HG02588 (cell line): Measurements from ENCODE around the gene MBD3.
A peak's percentile ranks its signal among the peaks of the same experiment; 100 is the strongest.
"Not testable (repeated sequence)": the region's sequence is repeated elsewhere in the genome, so short reads cannot be mapped to it uniquely, and the experiment has no call there.

Experiments
- ATAC-seq: cut with Tn5 transposase; IDR thresholded peaks from one replicate; pipeline ENCODE4 v1.9.1; 2021; ENCODE audit warnings: mild to moderate bottlenecking, moderate library complexity; ENCODE audit not compliant: unreplicated experiment

MBD3 gene, protein sequence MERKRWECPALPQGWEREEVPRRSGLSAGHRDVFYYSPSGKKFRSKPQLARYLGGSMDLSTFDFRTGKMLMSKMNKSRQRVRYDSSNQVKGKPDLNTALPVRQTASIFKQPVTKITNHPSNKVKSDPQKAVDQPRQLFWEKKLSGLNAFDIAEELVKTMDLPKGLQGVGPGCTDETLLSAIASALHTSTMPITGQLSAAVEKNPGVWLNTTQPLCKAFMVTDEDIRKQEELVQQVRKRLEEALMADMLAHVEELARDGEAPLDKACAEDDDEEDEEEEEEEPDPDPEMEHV

DNA sequence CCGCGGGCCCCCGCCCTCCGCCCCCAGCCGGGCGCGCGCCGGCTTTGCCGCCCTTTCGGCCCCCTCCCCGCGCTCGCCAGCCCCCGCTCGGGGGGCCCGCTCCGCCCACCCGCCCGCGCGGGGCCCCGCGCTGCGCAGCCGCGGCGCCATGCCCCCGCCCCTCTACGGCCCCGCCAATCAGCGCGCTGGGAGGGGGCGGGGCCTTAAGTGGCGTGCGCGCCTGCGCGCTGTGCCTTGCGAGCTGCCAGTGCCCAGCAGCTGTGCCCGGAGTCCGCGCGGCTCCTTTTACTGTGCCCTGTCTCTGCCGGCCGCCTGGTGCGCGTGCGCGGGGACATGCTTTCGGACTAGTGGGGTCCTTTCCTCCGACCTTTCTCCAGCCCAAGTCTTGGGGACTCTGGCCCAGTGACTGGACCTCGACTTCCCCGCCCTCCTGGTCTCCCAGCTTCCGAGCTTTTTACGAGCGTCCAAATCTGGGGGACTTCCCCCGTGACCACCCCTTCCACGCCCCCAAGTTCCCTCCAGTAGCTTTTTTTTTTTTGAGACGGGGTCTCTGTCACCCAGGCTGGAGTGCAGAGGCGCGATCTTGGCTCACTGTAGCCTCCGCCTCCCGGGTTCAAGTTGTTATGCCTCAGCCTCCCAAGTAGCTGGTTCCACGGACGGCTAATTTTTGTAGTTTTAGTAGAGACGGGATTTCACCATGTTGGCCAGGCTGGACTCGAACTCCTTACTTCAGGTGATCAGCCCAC lies at the start of gene MBD3:
TSS of gene MBD3 (minus strand) at position 111 of the 746 bp plus-strand sequence. CDS start 234 bp downstream, outside the sequence.
- peak; percentile 65 for ATAC-seq

DNA sequence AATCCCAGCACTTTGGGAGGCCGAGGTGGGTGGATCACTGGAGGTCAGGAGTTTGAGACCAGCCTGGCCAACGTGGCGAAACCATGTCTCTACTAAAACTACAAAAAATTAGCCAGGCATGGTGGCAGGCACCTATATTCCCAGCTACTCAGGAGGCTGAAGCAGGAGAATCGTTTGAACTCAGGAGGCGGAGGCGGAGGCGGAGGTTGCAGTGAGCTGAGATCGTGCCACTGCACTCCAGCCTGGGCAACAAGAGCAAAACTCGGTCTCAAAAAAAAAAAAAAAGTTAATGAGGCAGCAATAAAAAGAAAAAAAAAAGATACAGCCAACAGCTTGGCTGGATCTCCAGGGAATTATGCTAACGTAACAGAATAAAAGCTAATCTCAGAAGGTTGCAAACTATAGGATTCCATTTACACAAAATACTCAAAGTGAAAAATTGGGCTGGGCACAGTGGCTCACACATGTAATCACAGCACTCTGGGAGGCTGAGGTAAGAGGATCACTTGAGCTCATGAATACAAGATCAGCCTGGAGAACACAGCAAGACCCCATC lies 48.3 kb upstream of the MBD3 start:
- not testable (repeated sequence) for ATAC-seq

DNA sequence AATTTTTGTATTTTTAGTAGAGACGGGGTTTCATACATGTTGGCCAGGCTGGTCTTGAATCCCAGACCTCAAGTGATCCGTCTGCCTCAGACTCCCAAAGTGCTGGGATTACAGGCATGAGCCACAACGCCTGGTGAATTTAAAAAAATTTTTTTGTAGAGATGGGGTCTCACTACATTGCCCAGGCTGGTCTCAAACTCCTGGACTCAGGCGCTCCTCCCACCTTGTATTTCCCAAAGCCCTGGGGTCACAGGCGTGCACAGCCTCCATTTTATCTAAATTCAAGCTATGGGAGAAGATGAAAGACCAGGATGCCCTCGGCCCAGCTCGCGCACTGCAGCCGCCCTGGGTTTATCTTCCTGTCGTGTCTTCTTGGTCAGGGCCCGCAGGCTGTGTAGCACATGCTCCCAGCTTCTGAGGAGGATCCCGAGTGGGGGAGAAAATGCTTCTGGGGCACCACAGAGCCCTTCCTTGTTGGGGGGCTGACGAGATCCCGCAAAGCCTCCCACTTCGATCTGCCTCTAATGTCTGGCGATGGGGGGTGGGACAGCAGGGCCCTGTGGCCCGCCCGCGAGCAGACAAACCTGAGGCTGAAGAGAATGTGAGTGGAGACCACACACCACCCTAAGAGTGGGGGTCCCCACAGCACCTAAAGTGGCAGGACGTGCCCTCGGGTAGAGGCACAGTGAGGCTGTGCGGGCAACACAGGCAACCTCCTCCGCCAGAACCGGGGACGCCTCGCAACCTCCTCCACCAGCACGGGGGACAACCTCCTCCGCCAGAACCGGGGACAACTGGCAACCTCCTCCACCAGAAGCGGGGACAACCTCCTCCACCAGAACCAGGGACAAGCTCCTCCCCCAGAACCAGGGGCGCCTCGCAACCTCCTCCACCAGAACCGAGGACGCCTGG lies 43.9 kb upstream of the MBD3 start:
- ATAC-seq: no peak

DNA sequence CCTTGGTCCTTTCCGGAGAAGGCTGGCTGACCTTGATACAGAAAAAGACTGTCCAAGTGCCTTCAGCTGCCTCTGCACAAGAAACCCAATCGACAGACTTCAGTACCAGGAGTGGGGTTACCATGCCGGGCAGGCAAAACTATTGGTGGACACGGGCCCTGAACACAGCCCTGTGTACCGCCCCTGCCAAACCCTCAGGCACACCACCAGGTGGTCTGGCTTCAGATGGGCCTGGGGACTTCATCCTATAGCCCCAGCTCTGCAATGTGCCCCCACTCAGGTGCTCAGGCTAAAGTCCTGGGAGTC lies 42.2 kb upstream of the MBD3 start:
- no peak for ATAC-seq

DNA sequence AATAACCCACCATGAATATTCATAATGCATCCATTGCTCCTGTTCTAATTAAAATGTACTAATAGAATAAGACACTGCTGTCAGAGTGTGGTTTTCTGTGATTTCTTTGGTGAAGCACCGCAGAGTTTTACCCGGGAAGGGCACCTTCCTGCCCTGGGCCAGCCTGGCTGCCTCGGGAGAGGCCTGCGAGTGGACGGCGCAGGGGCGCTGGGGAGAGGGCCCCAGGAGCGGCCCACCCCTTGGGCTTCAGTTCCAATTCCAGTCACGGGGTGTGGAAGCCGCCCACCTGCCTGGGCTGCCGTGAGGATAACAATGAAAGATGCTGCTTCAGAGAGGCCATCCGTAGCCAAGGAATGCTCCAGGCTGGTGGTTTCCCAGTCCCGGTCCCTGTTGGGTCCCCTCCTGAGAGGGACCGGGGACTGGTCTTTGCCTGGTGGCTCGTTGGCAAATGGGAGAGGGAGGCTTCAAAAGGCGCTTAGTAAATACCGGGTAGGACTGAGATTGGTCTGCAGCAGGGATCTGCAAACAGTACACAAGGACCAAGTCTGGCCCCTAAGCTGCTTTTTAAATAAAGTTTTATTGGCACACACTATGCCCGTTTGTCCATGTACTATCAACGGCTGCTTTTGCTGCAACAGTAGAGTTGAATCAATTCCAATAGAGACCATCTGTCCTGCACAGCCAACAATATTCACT lies 41.7 kb upstream of the MBD3 start:
- ATAC-seq: no peak

DNA sequence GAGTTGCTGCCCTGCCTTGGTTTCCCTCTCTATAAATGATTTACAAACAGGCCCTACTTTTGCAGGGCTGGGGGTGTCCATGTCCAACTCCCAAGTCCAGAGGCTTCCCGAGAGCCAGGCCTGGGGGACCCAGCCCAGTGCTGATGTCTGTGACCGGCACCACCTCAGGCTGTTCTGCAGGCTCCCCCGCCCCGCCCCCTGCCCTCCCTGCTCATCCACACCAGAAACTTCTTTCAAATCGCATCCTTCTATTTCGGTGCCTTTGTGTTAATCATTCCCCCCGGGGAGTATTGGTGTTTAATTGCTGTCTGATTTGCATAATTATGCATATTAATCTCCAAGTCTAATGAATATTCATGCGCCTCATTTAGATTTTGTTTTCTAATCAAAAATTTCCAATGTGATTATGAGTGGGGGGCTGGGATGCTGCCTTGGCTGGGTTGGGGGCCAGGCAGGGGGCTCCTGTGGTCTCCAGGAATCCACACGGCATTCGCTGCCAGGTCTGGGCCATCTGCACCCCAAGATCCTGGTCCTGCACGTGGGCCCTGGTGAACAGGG lies 40.7 kb upstream of the MBD3 start:
- no peak for ATAC-seq

DNA sequence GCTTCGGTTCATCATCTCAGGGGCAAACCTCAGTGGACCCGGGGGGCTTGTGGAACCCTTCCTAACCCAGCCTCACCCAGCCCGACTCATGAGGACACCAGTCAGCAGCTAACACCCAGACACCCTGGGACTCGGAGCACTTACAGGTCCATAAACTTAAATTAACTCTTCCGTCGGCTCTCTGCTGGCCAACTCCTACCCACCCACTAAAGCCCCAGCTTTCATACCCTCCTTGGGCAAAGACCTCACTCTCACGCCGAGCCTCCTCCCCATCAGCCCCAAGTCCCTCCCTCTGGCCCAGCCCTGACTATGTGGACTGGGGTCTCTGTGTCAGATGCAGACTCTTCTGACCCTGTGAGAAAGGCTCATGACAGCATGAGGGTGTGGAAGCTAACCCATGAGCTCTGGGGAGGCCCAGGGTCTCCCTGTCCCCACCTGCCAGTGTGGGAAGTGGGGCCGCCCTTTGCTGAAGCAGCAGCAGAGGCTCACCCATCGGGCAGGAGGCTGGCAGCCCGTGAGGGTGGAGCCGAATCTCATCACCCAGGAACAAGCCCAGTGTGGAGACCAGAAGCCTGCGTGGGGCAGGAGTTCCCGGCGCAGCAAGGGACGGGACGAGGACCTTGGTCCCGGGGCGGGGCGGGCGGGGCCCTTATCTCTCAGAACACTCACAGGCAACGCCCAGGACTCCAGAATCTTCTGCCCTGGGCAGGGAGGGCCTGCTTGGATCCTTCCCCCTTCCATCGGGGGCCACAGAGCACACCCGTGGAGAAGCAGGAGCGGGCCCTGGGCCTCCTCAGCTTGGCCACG lies 40.0 kb upstream of the MBD3 start:
- no peak for ATAC-seq

DNA sequence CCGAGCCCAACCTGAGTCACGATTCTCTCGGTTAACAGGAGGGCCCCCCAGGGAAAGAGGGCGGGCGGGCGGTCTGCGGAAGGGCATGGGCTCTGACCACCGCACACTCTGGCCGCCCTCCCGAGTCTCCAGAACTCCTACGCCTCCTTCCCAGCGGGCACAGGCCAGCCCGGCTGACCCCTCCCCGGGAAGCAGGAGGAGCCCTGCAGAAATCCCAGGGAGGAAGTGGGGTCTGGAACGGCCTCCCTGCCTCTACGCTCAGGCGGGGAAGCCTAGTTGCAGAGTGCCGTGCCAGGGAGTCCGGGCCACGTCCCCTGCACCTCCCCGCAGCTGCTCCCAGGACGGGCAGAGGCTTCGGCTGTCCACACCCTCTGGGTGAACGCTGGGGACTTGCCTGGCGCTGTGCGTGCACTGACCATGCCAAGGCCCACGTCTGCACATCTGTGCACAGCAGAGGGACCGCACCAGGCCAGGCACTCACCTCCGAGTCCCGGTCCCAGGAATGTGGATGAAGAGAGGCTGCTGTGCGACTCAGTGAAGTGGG lies 39.0 kb upstream of the MBD3 start:
- no peak for ATAC-seq

DNA sequence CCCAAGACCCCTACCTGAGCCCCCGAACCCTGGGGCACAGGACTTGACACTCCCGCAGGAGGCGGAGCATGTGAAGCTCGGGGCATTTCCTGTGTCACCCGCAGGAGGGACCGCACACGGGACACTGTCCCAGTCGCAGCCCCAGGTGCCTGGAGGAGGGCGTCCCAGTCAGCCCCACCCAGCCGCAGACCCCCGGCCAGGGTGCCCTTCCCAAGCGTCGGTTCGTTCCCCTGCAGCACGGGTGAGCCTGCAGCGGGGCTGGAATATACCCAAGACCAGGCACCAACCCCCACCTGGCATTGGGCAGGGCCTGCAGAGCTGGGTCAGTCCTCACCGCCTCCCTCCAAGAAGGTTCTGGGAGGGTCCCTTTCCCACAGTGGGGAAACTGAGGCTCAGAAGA lies 38.1 kb upstream of the MBD3 start:
- no peak for ATAC-seq

DNA sequence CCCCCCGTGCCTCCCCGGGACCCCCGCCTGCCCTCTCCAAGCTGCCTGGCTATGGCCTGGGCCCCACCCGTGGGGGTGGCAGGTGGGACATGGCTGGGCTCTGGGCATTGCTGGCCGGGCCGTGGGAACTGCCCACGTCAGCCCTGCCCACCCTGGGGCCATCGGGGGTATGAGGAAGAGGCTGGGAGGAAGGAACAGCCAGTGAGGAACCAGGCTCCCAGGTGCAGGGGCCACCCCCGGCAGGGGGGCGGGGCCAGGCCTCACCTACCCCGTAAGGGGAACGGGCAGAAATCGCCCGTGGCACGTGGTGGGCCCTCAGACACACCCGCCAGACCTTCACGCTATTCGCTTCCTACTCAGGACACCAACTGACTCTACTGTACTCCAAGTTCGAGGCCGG lies 37.3 kb upstream of the MBD3 start:
- no peak for ATAC-seq

DNA sequence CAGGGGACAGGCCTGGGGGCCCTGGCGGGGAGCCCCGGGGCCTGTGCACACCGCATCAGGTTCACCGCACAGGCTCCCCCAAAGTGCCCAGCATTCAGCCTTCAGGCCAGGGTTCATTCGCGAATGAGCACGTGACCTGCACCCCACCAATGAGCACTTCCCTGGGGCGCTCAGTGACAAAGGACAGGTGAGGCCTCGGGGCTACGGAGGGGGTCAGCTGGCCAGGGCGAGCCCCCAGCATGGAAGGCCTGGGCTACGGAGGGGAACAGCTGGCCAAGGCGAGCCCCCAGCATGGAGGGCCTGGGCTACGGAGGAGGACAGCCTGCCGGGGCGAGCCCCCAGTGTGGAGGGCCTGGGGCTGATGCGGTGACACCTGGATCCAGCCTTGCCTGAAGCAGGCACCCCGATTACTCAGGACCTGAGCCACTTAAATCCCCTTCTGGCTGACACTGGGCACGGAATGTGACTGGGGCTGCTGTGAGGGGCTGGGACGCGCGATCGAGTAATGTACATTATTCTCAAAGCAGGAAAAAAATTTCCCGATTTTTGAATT lies 36.7 kb upstream of the MBD3 start:
- ATAC-seq: no peak

DNA sequence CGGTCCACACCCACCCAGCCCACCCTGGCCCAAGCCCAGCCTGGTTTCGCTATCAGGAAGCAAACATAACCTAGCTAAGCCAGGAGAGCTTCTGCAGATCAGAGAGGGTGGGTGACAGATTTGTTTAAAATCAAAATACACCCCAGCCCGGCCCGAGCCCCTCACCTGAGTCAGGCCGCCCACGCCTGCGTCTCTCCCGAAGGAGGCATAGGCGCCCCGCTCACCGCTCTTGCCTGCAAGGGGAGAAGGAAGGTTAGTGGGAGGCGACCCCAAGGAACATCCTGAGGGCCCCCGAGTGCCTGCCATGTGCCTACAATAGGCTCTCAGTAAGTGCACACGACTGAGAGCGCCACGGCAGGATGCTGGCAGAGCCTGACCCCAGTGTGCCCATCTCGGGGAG lies 34.5 kb upstream of the MBD3 start:
- ATAC-seq: no peak

DNA sequence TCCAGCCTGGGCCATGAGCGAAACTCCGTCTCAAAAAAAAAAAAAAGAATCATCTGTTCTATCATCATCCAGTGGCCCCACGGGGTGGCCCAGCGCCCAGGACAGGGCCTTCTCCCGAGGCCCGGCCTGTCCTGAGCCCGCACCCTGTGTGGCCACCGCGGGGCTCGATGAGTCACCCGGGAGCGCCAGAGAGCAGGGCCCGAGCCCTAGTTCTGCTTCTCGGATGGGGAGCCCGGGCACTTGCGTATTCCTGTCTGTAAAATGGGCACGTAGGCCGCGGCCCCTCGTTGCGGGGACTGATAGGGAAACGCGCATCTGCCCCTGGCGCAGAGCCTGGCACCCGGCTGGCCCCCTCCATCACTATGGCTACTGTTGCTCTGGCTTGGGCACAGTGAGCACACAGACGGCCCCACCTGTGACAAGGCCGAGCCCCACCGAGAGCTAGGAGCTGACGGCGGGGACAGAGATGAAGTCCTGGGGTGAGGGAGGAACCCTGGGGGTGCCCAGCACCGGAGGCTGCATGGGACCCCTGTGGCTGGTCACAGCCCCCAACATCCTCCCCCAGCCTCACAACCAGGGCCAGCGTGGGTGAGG lies 33.8 kb upstream of the MBD3 start:
- no peak for ATAC-seq

DNA sequence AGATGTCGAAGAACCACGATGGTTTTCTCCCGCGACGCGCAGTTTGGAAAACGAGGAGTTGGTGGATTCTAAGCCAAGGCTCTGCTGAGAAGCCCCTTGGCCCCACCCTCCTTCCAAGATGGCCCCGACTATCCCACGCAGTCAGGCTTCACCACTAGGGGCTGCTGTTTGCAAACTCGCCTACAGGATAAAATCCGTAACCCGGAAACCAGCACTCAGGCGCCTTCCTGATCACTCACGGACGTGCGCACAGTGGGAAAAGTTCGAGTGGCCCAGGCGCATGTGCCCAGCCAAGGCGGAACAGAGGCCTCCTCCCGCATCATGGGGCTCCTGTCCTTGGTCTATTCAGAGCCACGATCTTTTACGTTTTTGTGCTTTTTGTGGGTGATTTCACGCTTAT lies 31.8 kb upstream of the MBD3 start:
- no peak for ATAC-seq

DNA sequence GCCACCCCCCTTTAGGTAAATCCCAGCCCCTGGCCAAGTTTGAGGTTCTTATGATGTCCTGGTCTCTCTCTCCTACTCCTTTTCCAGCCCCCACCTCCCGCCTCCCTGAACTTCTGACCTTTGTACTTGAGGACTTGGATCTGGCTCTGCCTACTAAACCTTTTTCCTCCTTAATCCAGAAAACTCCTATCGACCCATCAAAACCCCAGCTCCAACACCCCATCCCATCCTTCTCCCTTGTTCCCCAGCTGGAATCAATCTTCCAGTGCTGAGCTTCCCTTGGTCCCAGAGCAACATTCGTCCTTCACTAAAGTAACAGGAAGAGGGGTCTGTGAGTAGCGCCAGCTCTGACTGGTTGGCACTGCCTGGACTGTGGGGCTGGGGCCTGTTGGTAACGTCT lies 29.9 kb upstream of the MBD3 start:
- no peak for ATAC-seq

DNA sequence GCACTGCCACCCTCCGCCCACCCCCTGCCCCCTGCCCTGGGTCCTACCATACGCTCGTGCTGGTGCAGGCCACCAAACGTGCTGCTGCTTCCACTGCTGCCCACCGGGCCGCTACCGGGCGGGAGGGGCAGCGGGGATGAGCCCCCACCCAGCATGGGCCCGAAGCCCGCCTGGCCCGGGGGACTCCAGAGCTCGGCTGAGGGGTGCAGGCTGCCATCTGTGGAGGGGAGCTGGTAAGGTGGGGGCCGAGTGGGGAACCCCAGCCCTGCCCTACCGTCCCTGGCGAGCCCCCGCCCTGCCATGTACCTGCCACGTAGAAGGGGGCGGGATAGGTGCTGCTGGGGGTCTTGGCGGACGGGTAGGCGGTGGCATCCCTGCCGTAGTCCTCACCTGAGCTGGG lies 29.3 kb upstream of the MBD3 start:
- no peak for ATAC-seq

DNA sequence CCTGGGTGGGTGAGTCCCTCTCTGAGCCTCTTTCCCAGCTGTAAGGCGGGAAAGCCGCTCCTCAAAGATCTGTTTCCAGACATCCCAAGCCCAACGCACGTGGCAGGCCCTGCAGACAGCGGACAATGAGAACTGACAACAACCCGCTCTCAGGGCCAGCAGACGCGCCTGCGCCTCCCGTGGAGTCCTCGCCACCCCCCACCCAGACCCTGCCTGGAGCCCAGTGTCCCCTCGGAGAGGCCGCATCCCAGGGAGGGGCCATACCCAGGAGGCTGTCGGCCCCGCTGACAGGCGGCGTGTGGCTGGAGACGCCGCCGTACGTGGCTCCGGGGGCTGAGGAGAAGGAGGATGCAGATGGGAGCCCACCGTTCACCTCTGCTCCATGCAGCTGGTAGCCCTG lies 28.9 kb upstream of the MBD3 start:
- no peak for ATAC-seq

DNA sequence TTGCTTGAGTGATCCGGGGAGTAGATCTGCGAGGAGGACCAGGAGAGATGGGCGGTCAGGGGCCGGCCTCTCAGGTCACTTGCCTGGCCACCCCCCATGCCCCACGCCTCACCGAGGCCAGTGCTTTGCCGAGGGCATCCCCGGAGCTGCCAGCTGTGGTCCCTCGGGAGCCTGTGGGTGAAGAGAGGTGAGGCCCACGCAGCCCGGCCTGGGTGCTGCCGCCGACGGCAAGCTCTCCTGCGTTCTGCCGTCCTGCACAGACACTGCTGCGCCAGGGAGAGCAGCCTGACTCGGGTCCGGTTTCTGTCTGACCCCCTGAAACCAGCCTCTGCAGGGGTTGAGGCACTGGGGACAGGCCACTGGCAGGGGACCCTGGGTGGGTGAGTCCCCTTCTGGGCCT lies 28.4 kb upstream of the MBD3 start:
- no peak for ATAC-seq

DNA sequence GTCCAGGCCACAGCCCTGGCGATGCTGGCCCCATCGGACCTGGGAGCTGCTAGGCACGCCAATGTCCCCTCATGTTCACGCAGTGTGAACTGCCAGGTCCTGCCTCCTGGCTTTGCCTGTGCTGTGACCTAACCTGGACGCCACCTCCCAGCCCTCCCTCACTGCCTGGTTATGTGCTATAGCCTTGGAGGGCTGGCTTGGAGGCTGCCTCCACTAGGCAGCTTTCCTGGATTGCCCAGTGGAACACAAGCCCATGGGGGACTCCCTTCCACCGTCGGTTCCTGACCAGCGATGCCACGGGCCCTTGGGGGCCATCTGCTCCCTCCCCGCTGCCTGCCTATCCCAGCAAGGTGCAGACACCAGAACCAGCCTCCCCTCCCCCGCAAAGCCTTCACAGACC lies 27.8 kb upstream of the MBD3 start:
- ATAC-seq: no peak
